ENCODE data around the gene RET. TPM values are rescaled to one million over a fixed set of nuclear protein-coding genes. Genes with fewer than 3 reads are reported as not detected.

RET gene
- total RNA-seq, 1 experiment from 2014 or later = 0.06 TPM

DNA sequence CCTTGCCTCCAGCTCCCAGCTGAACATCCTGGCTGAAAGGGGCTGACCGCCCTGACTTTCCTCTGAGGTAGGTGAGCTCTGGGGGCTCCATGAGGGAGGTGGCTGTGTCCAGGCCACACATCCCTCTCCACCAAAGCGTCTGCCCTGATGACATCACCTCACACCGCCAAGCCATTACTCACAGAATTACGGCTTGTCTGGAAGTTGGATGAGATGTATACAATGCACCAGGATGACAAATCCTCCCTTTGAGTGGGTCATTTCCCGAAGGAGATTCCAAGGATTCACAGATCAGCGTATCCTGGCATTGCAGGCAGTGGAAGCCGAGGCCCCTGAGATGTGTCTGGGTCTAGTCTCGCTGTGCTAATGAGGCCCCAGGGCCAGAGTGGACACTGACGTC is 15.1 kb upstream of the RET start:
- DNase-seq (ENCODE audit: low read depth) = peak; percentile 73

DNA sequence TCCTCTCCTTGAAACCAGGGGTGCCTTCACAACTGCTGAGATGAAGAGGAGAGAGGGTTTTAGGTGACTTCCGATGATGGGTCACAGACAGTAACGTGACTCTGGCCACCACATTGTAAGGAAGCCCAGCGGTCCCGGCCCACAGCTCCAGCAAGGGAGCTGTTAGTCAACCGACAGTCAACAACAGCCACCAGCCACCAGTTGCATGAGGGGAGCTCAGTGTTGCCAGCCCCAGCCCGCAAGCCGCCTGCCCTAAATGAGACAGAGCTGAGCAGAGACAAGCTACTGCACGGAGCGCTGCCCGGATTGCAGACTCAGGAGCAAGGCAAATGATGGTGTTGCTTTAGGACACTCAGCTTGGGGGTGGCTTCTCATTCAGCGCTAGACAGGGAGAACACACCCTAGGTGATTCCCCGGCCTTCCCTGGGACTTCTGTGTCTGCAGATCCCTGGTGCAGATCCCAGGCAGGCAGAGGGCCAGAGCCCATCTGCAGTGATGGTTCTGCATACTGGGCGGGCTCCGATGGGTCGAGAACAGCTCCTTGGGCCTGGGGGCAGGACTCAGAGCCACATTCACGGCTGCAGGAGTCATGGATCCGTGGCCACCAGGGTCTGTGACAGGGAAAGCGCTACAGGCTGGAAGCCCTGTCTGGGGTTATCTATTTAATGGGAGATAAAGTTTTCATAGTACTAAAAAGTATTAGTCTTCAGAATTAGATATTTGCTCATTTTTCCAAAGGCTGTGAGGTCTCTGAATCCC is 14.3 kb upstream of the RET start:
- DNase-seq (ENCODE audit: low read depth) = no peak

DNA sequence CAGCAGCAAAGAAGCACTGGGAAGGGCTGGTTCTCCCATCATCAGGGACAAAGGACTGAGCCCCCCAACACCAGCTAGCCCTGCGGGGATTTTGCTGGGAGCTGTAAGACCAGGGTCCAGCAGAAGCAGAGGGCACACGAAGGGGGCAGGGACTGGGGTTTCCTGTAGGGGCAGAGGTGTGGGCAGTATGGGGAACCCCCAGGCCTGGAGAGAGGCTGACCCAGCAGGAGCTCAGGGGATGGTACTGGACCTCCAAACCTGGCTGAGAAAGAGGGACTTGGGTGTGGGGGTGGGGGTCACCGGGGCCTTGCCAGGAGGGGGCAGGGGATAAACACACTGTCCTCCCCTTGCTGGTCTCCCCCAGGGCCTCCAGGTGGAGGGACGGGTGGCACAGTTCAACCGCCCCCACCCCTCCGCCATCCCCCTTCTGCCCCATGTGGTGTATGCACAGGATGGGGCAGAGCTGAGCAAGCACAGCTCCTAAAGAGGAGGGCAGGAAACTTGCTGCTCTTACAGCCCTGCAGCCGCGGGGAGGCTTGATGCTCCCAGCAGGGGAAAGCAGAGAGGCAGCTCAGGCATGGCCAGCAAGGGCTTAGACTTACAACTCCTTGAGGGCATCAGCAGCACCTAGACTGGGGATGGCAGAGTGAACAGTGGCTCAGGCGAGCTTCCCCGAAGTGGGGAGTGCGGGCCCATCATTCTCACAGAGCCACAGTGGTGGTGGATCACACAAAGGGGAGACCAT is 12.4 kb upstream of the RET start:
- DNase-seq (ENCODE audit: low read depth) = no peak

GRCh38 chr10:43065234-43065633 is 11.6 kb upstream of the RET start:
- DNase-seq (ENCODE audit: low read depth) = no peak

GRCh38 chr10:43065761-43066160 is 11.1 kb upstream of the RET start:
- DNase-seq (ENCODE audit: low read depth) = no peak

- no peak for DNase-seq (ENCODE audit: low read depth)
Observed at GRCh38 chr10:43066481-43066880, 10.4 kb upstream of the RET start.

- DNase-seq (ENCODE audit: low read depth) = no peak
Observed at GRCh38 chr10:43067391-43068135, 9.3 kb upstream of the RET start.

DNA sequence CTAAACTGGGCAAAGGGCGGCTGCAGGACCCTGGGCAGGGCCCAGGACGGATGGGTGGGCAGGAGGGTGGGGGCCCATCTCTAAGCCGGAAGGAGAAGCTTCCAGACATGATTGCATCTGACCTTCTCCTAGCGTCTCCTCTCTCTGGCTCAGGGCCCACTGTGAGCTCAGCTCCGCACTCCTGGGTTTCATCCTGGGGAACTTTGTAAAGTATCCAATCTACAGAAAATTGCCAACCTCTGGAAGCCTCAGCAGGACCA is 8.8 kb upstream of the RET start:
- DNase-seq (ENCODE audit: low read depth) = no peak

DNA sequence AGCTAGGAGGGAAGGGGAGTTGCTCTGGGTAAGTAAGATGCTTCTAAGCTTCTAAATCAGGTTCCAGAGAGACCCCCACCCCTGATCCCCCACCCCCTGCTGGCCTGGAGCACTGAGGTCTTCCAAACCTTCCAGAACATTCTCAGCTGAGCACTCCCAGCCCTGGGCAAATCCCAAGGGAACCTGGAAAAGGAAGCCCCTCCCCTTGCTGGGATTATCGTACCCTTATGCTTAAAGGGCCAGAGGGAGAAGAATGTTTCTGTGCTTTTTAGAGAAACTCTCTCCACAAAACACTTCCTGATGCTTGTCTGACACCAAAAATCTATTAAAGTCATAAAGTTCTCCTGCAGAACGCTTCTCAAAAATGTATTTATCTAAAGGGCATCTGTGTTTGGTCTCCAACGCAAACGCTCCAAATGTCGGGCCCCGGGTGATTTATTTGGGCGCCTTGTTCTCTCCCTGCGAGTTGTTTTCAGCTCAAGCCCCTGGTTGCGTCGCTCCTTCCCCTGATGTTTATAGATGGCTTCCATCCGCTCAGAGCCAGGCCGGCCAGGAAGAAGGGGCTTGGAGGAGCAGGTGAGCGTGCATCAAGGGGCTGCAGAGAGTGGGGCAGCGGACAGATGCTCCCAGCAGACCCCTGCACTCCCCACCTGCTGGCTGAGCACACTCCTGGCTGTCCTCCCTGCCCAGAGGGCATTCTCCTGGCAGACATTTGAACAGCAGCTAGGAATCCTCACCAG is 8.2 kb upstream of the RET start:
- DNase-seq (ENCODE audit: low read depth) = no peak

- DNase-seq (ENCODE audit: low read depth) = no peak
Observed at GRCh38 chr10:43069211-43069515, 7.7 kb upstream of the RET start.

GRCh38 chr10:43069579-43069978 is 7.3 kb upstream of the RET start:
- DNase-seq (ENCODE audit: low read depth) = no peak

DNA sequence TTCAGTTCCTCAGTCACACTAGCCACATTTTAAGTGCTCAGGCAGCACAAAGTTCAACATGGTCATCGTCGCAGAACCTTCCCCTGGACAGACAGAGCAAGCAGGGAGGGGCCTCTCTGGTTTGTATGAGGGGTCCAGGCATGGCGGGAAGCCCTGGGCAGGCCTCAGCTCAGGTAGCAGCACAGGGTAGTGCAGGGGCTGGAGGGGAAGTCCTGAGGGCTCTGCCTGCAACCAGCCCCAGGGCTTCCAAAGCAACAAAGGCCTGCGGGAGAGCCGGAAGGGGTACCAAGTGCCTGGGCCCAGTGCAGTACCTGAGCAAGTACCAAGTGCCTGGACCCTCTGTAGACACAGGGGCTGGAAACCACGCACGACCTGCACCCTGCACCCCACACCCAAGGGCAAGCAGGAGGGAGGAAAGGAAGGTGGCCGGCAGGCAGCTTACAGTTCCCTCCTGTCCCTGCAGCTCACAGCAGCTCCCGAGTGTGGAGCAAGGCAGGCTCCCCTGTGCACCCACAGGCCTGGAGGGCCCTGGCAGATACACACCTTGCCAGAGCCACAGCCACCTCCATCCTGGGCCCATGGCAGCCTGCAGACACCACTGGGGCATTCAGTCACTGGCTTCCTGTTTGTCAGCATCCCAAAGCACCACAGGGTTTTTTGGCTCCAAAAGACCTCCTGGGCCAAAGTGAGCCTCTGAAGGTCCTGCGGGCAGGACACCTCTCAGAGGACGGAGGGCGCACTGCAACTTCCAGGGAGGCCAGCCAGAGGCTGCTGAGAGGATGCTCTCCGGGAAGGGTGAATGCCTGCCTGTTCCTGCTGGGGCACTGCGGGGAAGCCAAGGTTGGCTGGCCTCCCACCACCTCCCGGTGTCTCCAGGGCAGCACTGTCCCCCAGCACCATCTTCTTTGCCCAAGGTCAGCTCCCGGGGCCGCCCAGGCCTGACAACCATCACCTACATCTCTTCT is 6.5 kb upstream of the RET start:
- DNase-seq (ENCODE audit: low read depth) = no peak

- no peak for DNase-seq (ENCODE audit: low read depth)
Observed at GRCh38 chr10:43071865-43072650, 4.8 kb upstream of the RET start.

DNA sequence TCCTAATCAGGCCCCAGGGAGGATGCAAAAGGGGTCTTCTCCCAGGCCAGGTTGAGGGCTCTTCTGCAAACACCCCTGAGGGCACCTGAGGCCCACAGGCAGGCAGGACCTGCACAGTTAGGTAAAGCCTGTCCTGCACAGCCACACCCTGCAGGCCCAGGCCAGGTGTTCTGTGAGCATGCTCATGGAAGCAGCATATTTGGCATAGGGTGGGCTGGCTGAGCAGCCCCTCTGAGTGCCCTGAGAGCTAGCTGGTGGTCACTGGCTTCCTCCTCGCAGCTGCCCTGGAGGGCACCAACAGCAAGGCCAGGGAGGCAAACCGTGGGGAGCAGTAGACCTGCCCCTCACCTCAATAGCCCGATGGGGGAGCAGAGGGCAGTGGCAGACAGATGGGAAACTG is 3.7 kb upstream of the RET start:
- no peak for DNase-seq (ENCODE audit: low read depth)

DNA sequence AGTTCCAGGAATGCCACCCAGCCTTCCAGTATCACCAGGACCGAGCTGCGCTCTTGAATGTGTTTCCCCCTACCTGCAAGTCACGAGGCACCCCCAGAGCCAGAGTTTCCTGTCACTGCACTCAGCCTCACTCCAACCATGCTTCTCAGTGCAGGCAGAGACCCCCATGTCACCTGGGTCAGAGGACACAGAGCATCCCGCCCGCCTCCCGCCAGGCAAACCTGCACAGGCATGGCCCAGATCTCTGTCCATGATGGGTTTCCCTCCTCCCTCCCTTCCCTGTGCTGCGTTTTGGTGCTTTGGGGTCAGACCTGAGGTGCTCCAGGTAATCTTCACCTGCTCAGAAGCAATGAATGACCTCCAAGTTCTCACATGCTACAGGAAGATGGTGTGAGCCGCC is 3.1 kb upstream of the RET start:
- DNase-seq (ENCODE audit: low read depth) = no peak

GRCh38 chr10:43074409-43074808 is 2.5 kb upstream of the RET start:
- no peak for DNase-seq (ENCODE audit: low read depth)

GRCh38 chr10:43074827-43075611 is 1.9 kb upstream of the RET start:
- no peak for DNase-seq (ENCODE audit: low read depth)

- no peak for DNase-seq (ENCODE audit: low read depth)
Observed at GRCh38 chr10:43075612-43076003, 1.3 kb upstream of the RET start.

- no peak for DNase-seq (ENCODE audit: low read depth)
Observed at GRCh38 chr10:43076311-43076875, 476 bp upstream of the RET start.
